Astrocyte (in vitro differentiated cells and primary cell): ENCODE measurements around the gene PPP1R15A. TPM values are rescaled to one million over a fixed set of nuclear protein-coding genes. Genes with fewer than 3 reads are reported as not detected.
A peak's percentile ranks its signal among the peaks of the same experiment; 100 is the strongest.

Experiments
- DNase-seq: peaks from one replicate; pipeline ENCODE4 v3.0.0-alpha.2; 2010; ENCODE audit warnings: low read depth
- FAIRE-seq: peaks from 2 replicates; lab custom pipeline; 2011; peaks lifted over from hg19 to GRCh38; lab: Jason Lieb, UNC
- H2AFZ ChIP-seq: 2 replicates; pipeline ENCODE4 v1.6.0; 2012; ENCODE audit warnings: low read depth, low read length, inconsistent platforms
- H3K27ac ChIP-seq: 2 replicates; pipeline ENCODE4 v1.5.1; 2011; ENCODE audit warnings: low read depth, low read length, inconsistent platforms
- H3K27me3 ChIP-seq: 2 replicates; pipeline ENCODE4 v1.6.0; 2011; ENCODE audit warnings: low read length, inconsistent platforms; ENCODE audit not compliant: insufficient read depth
- H3K36me3 ChIP-seq: 2 replicates; pipeline ENCODE4 v1.5.1; 2011; ENCODE audit warnings: low read length, inconsistent platforms; ENCODE audit not compliant: insufficient read depth
- H3K4me1 ChIP-seq: 2 replicates; pipeline ENCODE4 v1.5.1; 2011; ENCODE audit warnings: low read length, inconsistent platforms; ENCODE audit not compliant: insufficient read depth
- H3K4me2 ChIP-seq: 2 replicates; pipeline ENCODE4 v1.6.0; 2012; ENCODE audit warnings: low read length, inconsistent platforms
- H3K4me3 ChIP-seq: 2 replicates; pipeline ENCODE4 v1.5.1; 2011; ENCODE audit warnings: low read depth, mild to moderate bottlenecking, low read length, inconsistent platforms; ENCODE audit not compliant: insufficient read depth
- H3K79me2 ChIP-seq: 2 replicates; pipeline ENCODE4 v1.6.0; 2012; ENCODE audit warnings: mild to moderate bottlenecking, low read length, inconsistent platforms; ENCODE audit not compliant: insufficient read depth
- H3K9ac ChIP-seq: 2 replicates; pipeline ENCODE4 v1.6.0; 2012; ENCODE audit warnings: mild to moderate bottlenecking, low read length, inconsistent platforms
- H3K9me3 ChIP-seq: 2 replicates; pipeline ENCODE4 v1.5.1; 2012; ENCODE audit warnings: low read depth, mild to moderate bottlenecking, low read length, inconsistent platforms; ENCODE audit not compliant: insufficient read depth
- H4K20me1 ChIP-seq: 2 replicates; pipeline ENCODE4 v1.6.0; 2012; ENCODE audit warnings: low read length, inconsistent platforms; ENCODE audit not compliant: insufficient read depth
- H3K27ac Mint-ChIP-seq: one replicate; pipeline ENCODE4 v1.8.0; 2021; ENCODE audit warnings: mild to moderate bottlenecking, mixed read lengths; ENCODE audit not compliant: unreplicated experiment
- H3K27me3 Mint-ChIP-seq: one replicate; pipeline ENCODE4 v1.8.0; 2021; ENCODE audit warnings: low read depth, mixed read lengths; ENCODE audit not compliant: unreplicated experiment
- H3K36me3 Mint-ChIP-seq: one replicate; pipeline ENCODE4 v1.8.0; 2021; ENCODE audit warnings: low read depth, mixed read lengths; ENCODE audit not compliant: unreplicated experiment
- H3K4me1 Mint-ChIP-seq: one replicate; pipeline ENCODE4 v1.8.0; 2021; ENCODE audit warnings: low read depth, mixed read lengths; ENCODE audit not compliant: unreplicated experiment
- H3K4me3 Mint-ChIP-seq: one replicate; pipeline ENCODE4 v1.8.0; 2021; ENCODE audit warnings: mild to moderate bottlenecking, moderate library complexity, mixed read lengths; ENCODE audit not compliant: unreplicated experiment
- H3K9me3 Mint-ChIP-seq: one replicate; pipeline ENCODE4 v1.8.0; 2021; ENCODE audit warnings: mild to moderate bottlenecking, mixed read lengths; ENCODE audit not compliant: unreplicated experiment
- CTCF ChIP-seq: IDR thresholded peaks from 2 replicates; pipeline ENCODE4 v1.5.1; 2011; ENCODE audit warnings: low read depth, mild to moderate bottlenecking, inconsistent platforms, low read length, moderate library complexity; ENCODE audit not compliant: insufficient read depth
- EZH2 ChIP-seq: IDR thresholded peaks from 2 replicates; pipeline ENCODE4 v1.6.1; 2012; ENCODE audit warnings: mild to moderate bottlenecking, low read length, inconsistent platforms; ENCODE audit not compliant: insufficient read depth
- total RNA-seq: library from RNA; stranded (reverse); gene quantifications from 2 replicates; pipeline ENCODE4 v1.2.1, GENCODE V29; 2021

Gene PPP1R15A
- total RNA-seq, 1 donor from 2014 or later = 53.2 TPM

- peaks cover 3% of the 10 kb centered on the region for H3K36me3 ChIP-seq
- H3K4me3 ChIP-seq = no peak overlapping the region
- H3K9me3 Mint-ChIP-seq = no peaks in the 10 kb centered on the region
- H3K4me2 ChIP-seq = no peak overlapping the region
- FAIRE-seq (no peak), DNase-seq (no peak)
- H3K4me1 Mint-ChIP-seq = peaks cover 2% of the 10 kb centered on the region
- H3K27me3 ChIP-seq = no peaks in the 10 kb centered on the region
- TF ChIP-seq EZH2 = no peak
- no peak for TF ChIP-seq CTCF
- H3K36me3 Mint-ChIP-seq = peaks cover 11% of the 10 kb centered on the region
- no peaks in the 10 kb centered on the region for H3K79me2 ChIP-seq
- H4K20me1 ChIP-seq = no peaks in the 10 kb centered on the region
- no peaks in the 10 kb centered on the region for H3K9me3 ChIP-seq
- no peak overlapping the region for H3K27ac ChIP-seq
- H3K27me3 Mint-ChIP-seq = no peaks in the 10 kb centered on the region
- H2AFZ ChIP-seq = no peak overlapping the region
- peaks cover 20% of the 10 kb centered on the region for H3K4me1 ChIP-seq
- no peak overlapping the region for H3K9ac ChIP-seq
- H3K27ac Mint-ChIP-seq = no peak overlapping the region
- H3K4me3 Mint-ChIP-seq = no peak overlapping the region
Measured at GRCh38 chr19:48922548-48923490, 50.6 kb downstream of the PPP1R15A start.

GRCh38 chr19:48925240-48925843 lies 53.1 kb downstream of the PPP1R15A start:
- Mint-ChIP-seq H3K4me3 (no peak overlapping the region), H3K4me1 (peaks cover 2% of the 10 kb centered on the region), H3K27ac (no peak overlapping the region), H3K9me3 (no peaks in the 10 kb centered on the region), H3K36me3 (peaks cover 3% of the 10 kb centered on the region), H3K27me3 (no peaks in the 10 kb centered on the region)
- no peaks in the 10 kb centered on the region for H3K9me3 ChIP-seq
- no peak for TF ChIP-seq CTCF
- no peak for TF ChIP-seq EZH2
- H3K27ac ChIP-seq = no peak overlapping the region
- DNase-seq = peak; percentile 88
- H3K36me3 ChIP-seq = peaks cover 3% of the 10 kb centered on the region
- peaks cover 20% of the 10 kb centered on the region for H3K4me1 ChIP-seq
- H2AFZ ChIP-seq = no peak overlapping the region
- H3K79me2 ChIP-seq = no peaks in the 10 kb centered on the region
- H3K27me3 ChIP-seq = no peaks in the 10 kb centered on the region
- no peak for FAIRE-seq
- no peaks in the 10 kb centered on the region for H4K20me1 ChIP-seq
- no peak overlapping the region for H3K4me2 ChIP-seq
- H3K9ac ChIP-seq = no peak overlapping the region
- no peak overlapping the region for H3K4me3 ChIP-seq

Other genes with a start within 250 kb of the PPP1R15A start
- gene DBP, start 235.0 kb upstream of the PPP1R15A start, total RNA-seq = 1.2 and 1.5 TPM in 2 replicates
- 9.5 and 9.8 TPM in 2 replicates for gene CA11, start 226.2 kb upstream of the PPP1R15A start, total RNA-seq
- gene NTN5, start 199.4 kb upstream of the PPP1R15A start, total RNA-seq = 0.11 and 0.41 TPM in 2 replicates
- not detected in 2 replicates for gene FUT2, start 176.4 kb upstream of the PPP1R15A start, total RNA-seq
- 0.55 and 0.57 TPM in 2 replicates for gene MAMSTR, start 152.7 kb upstream of the PPP1R15A start, total RNA-seq
- gene RASIP1, start 131.8 kb upstream of the PPP1R15A start, total RNA-seq = 0.26 and 0.68 TPM in 2 replicates
- gene IZUMO1, start 125.5 kb upstream of the PPP1R15A start, total RNA-seq = not detected in 2 replicates
- gene FUT1, start 119.8 kb upstream of the PPP1R15A start, total RNA-seq = 0.65 and 0.91 TPM in 2 replicates
- gene FGF21, start 116.9 kb upstream of the PPP1R15A start, total RNA-seq = not detected in 2 replicates
- gene BCAT2, start 61.4 kb upstream of the PPP1R15A start, total RNA-seq = 38.1 and 41.5 TPM in 2 replicates
- gene HSD17B14, start 35.9 kb upstream of the PPP1R15A start, total RNA-seq = 8.2 and 9.7 TPM in 2 replicates
- gene PLEKHA4, start 3.8 kb upstream of the PPP1R15A start, total RNA-seq = 27.5 and 32.8 TPM in 2 replicates
- gene TULP2, start 26.3 kb downstream of the PPP1R15A start, total RNA-seq = not detected in 2 replicates
- gene NUCB1, start 27.9 kb downstream of the PPP1R15A start, total RNA-seq = 164 and 189 TPM in 2 replicates
- gene DHDH, start 61.3 kb downstream of the PPP1R15A start, total RNA-seq = 0.45 TPM in 1 of 2 replicates, not detected in the other
- gene BAX, start 82.5 kb downstream of the PPP1R15A start, total RNA-seq = 169 and 174 TPM in 2 replicates
- gene FTL, start 92.9 kb downstream of the PPP1R15A start, total RNA-seq = 3,402 and 4,020 TPM in 2 replicates
- gene GYS1, start 120.9 kb downstream of the PPP1R15A start, total RNA-seq = 86.0 and 86.8 TPM in 2 replicates
- 105 and 106 TPM in 2 replicates for gene RUVBL2, start 121.5 kb downstream of the PPP1R15A start, total RNA-seq
- gene LHB, start 144.7 kb downstream of the PPP1R15A start, total RNA-seq = 0.48 TPM in 1 of 2 replicates, not detected in the other
- 3.6 and 4.5 TPM in 2 replicates for gene CGB3, start 151.9 kb downstream of the PPP1R15A start, total RNA-seq
- 0.52 and 2.9 TPM in 2 replicates for gene CGB2, start 159.5 kb downstream of the PPP1R15A start, total RNA-seq
- 2.3 TPM in 1 of 2 replicates, not detected in the other for gene CGB1, start 164.5 kb downstream of the PPP1R15A start, total RNA-seq
- 2.0 and 6.5 TPM in 2 replicates for gene CGB5, start 171.4 kb downstream of the PPP1R15A start, total RNA-seq
- 9.4 and 15.8 TPM in 2 replicates for gene CGB8, start 176.7 kb downstream of the PPP1R15A start, total RNA-seq
- gene CGB7, start 185.3 kb downstream of the PPP1R15A start, total RNA-seq = 7.1 and 8.8 TPM in 2 replicates
- 7.2 and 7.3 TPM in 2 replicates for gene NTF4, start 192.4 kb downstream of the PPP1R15A start, total RNA-seq
- 0.05 TPM in 1 of 2 replicates, not detected in the other for gene KCNA7, start 200.3 kb downstream of the PPP1R15A start, total RNA-seq
- 173 and 177 TPM in 2 replicates for gene SNRNP70, start 213.0 kb downstream of the PPP1R15A start, total RNA-seq
- 8.9 and 9.7 TPM in 2 replicates for gene LIN7B, start 241.9 kb downstream of the PPP1R15A start, total RNA-seq
- 0.73 and 1.4 TPM in 2 replicates for gene C19orf73, start 246.7 kb downstream of the PPP1R15A start, total RNA-seq
- gene PPFIA3, start 247.1 kb downstream of the PPP1R15A start, total RNA-seq = 9.2 and 11.7 TPM in 2 replicates